Naive thymus-derived CD4-positive, alpha-beta T cell (primary cell): ENCODE data around the gene HEATR1. TPM values are rescaled to one million over a fixed set of nuclear protein-coding genes. Genes with fewer than 3 reads are reported as not detected.
"Not testable (repeated sequence)": the region's sequence is repeated elsewhere in the genome, so short reads cannot be mapped to it uniquely, and the experiment has no call there.

ENCODE experiments used
- ATAC-seq: fragments of 150-1000 bp; cut with Tn5 transposase; 2 replicates; pipeline ENCODE4 v1.10.0; 2021; ENCODE audit warnings: mild to moderate bottlenecking, moderate library complexity
- CTCF ChIA-PET: fragments of 350-600 bp; sonication (Branson Sonifier 250); formaldehyde crosslinking; loops from one replicate; lab custom pipeline; 2021; ENCODE audit warnings: antibody characterized with exemption; lab: Charles Lee
- POLR2A ChIA-PET: fragments of 350-600 bp; sonication (Branson Sonifier 250); formaldehyde crosslinking; loops from one replicate; lab custom pipeline; 2021; ENCODE audit warnings: antibody characterized with exemption, inconsistent platforms; lab: Charles Lee
- DNase-seq, 9 donors: peaks; one replicate each; pipeline versions ENCODE4 v3.0.0 to v3.0.0-alpha.2; 2020 to 2022; ENCODE audit warnings: mixed read lengths in 1 of 9
- H3K27ac ChIP-seq: one replicate; pipeline ENCODE4 v1.7.0; 2013; ENCODE audit warnings: mild to moderate bottlenecking, low read depth, low read length, moderate library complexity
- H3K27me3 ChIP-seq, 2 donors: one replicate each; pipeline ENCODE4 v1.7.0; 2013; ENCODE audit warnings: low read length in 2 of 2, mild to moderate bottlenecking in 2 of 2, moderate library complexity in 2 of 2; ENCODE audit not compliant: control insufficient read depth in 2 of 2, insufficient read depth in 2 of 2
- H3K36me3 ChIP-seq, 3 experiments: 1 replicate in 2 of 3; 2 replicates in 1 of 3; pipeline ENCODE4 v1.7.0; 2013; ENCODE audit warnings: low read length in 3 of 3, mild to moderate bottlenecking in 3 of 3, moderate library complexity in 1 of 3; ENCODE audit not compliant: insufficient read depth in 3 of 3, control insufficient read depth in 2 of 3
- H3K4me1 ChIP-seq, 2 donors: one replicate each; pipeline ENCODE4 v1.7.0; 2013; ENCODE audit warnings: low read length in 2 of 2, mild to moderate bottlenecking in 2 of 2, moderate library complexity in 1 of 2; ENCODE audit not compliant: control insufficient read depth in 2 of 2, insufficient read depth in 2 of 2
- H3K4me3 ChIP-seq: 2 replicates; pipeline ENCODE4 v1.7.0; 2013; ENCODE audit warnings: mild to moderate bottlenecking, low read length
- H3K9me3 ChIP-seq, 3 experiments: 1 replicate in 2 of 3; 2 replicates in 1 of 3; pipeline ENCODE4 v1.7.0; 2013; ENCODE audit warnings: low read length in 3 of 3; ENCODE audit not compliant: control insufficient read depth in 2 of 3
- H3K27ac Mint-ChIP-seq, 9 donors: one replicate each; pipeline ENCODE4 v1.8.0; 2020 to 2022; ENCODE audit warnings: mixed read lengths in 9 of 9, mild to moderate bottlenecking in 8 of 9, moderate library complexity in 5 of 9, inconsistent platforms in 2 of 9
- H3K27me3 Mint-ChIP-seq, 5 donors: one replicate each; pipeline ENCODE4 v1.8.0; 2021 to 2022; ENCODE audit warnings: mixed read lengths in 5 of 5, mild to moderate bottlenecking in 1 of 5
- H3K36me3 Mint-ChIP-seq, 5 donors: one replicate each; pipeline ENCODE4 v1.8.0; 2020 to 2022; ENCODE audit warnings: mixed read lengths in 5 of 5, mild to moderate bottlenecking in 3 of 5, inconsistent platforms in 1 of 5
- H3K4me1 Mint-ChIP-seq, 7 donors: one replicate each; pipeline ENCODE4 v1.8.0; 2020 to 2022; ENCODE audit warnings: mixed read lengths in 7 of 7, mild to moderate bottlenecking in 3 of 7, inconsistent platforms in 1 of 7
- H3K4me3 Mint-ChIP-seq, 10 donors: one replicate each; pipeline ENCODE4 v1.8.0; 2020 to 2022; ENCODE audit warnings: mild to moderate bottlenecking in 10 of 10, mixed read lengths in 10 of 10, moderate library complexity in 6 of 10, inconsistent platforms in 2 of 10
- H3K9me3 Mint-ChIP-seq, 11 donors: one replicate each; pipeline ENCODE4 v1.8.0; 2020 to 2022; ENCODE audit warnings: mixed read lengths in 11 of 11, mild to moderate bottlenecking in 4 of 11, inconsistent platforms in 1 of 11, moderate library complexity in 1 of 11
- intact Hi-C, 2 donors: fragments of 100-400 bp; cut with micrococcal nuclease; formaldehyde crosslinking; loops; one replicate each; pipeline ENCODE4 v1.15.1; 2023
- polyA plus RNA-seq, 2 donors: library from polyadenylated mRNA; unstranded; fragments of 300-500 nt; fragmentation: Illumina TruSeq; gene quantifications; one replicate each; pipeline ENCODE4 v1.2.3, GENCODE V29; 2021
- total RNA-seq, 6 experiments: library from RNA in 5 of 6; stranded (reverse) in 5 of 6; gene quantifications; 1 replicate in 5 of 6; 2 replicates in 1 of 6; pipeline ENCODE4 v1.2.3 and lab custom pipeline; 2021 to 2026

HEATR1 gene
- total and polyA plus RNA-seq, 7 experiments from 2014 or later = 14.2 to 58.7 (median 41.5) TPM

DNA sequence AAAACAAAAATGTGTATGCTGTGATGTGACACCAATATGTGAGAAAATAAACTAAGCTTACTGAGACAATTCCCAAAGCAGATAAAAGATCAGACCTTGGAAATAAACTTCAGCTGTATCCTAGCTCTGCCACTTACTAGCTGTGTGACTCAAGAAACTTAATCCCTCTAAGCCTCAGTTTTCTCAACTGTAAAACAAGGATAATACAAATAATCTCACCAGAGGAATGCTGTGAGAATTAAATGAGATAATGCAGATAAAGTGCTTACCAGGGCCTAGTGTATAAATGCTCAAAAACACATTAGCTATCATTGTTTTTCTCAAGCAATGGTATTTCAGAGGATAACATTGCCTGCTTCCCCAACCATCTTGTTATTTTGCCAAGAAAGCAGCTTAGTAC is 2.1 kb downstream of the HEATR1 start:
- POLR2A ChIA-PET = no interaction called here
- DNase-seq (no peak), ATAC-seq (no peak)
- Histone ChIP-seq H3K36me3 (peaks cover 9 to 35% (median 16%) of the 10 kb centered on the region in 3 experiments), H3K9me3 (no peaks in the 10 kb centered on the region), H3K4me3 (no peak overlapping the region), H3K4me1 (peaks cover 13 to 14% of the 10 kb centered on the region in 2 donors), H3K27me3 (no peaks in the 10 kb centered on the region), H3K27ac (no peak overlapping the region)
- H3K27ac Mint-ChIP-seq = peak overlapping the region in 1 of 9 donors; percentile 95
- peak overlapping the region in 6 of 10 donors; percentile 50 to 98 (median 94) for H3K4me3 Mint-ChIP-seq
- intact Hi-C loops = loop anchor here (5.0 to 10.0 kb wide), 6 partner anchors 85 to 1097 kb away; partner anchors contain the start of genes ACTN2 (in 1 of the 2), B3GALNT2 (in 1 of the 2), GPR137B (in 1 of the 2) and LYST (in 1 of the 2)
- H3K9me3 Mint-ChIP-seq = no peaks in the 10 kb centered on the region
- peaks cover 0 to 5% (median 0%) of the 10 kb centered on the region in 5 donors for H3K27me3 Mint-ChIP-seq
- peaks cover 0 to 23% (median 7%) of the 10 kb centered on the region in 5 donors for H3K36me3 Mint-ChIP-seq
- CTCF ChIA-PET = no interaction called here
- peaks cover 20 to 49% (median 32%) of the 10 kb centered on the region in 7 donors for H3K4me1 Mint-ChIP-seq

DNA sequence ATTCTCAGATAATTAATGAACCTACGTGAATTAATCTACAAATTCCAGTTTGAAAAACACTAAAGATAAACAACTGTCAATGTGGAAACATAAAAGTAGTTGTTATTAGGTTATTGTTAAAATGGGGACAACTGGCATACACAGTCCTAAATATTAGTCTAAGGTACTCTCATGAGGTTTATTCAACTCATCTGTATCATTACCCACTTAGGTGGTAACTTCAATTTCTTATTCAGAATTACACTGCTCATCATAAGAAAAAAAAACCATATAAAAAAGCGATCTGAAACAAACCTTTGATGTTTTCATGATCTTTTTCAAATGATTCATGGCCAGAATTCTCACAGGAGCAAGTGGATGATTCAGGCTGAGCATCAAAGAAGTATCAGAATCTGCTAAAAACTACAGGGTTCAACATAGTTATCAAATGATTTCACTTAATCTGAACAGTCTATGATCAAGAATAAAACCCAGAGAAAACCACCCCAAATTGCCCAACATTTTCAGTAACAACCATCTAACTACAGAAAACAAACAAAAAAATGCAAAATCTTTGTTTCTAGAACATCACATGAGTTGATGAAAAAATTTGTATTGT is 13.7 kb downstream of the HEATR1 start:
- Mint-ChIP-seq H3K36me3 (peaks cover 5 to 55% (median 32%) of the 10 kb centered on the region in 5 donors), H3K27me3 (no peaks in the 10 kb centered on the region), H3K9me3 (no peaks in the 10 kb centered on the region), H3K4me1 (peaks cover 0 to 12% (median 0%) of the 10 kb centered on the region in 7 donors), H3K27ac (no peak overlapping the region), H3K4me3 (no peak overlapping the region)
- ChIA-PET CTCF (no interaction called here), POLR2A (no interaction called here)
- H3K27me3 ChIP-seq = no peaks in the 10 kb centered on the region
- ATAC-seq = no peak
- no peak overlapping the region for H3K27ac ChIP-seq
- no peaks in the 10 kb centered on the region for H3K4me1 ChIP-seq
- H3K9me3 ChIP-seq = no peaks in the 10 kb centered on the region
- no peak for DNase-seq
- H3K4me3 ChIP-seq = no peak overlapping the region
- intact Hi-C loops = no loop called here
- peaks cover 10 to 71% (median 38%) of the 10 kb centered on the region in 3 experiments for H3K36me3 ChIP-seq

DNA sequence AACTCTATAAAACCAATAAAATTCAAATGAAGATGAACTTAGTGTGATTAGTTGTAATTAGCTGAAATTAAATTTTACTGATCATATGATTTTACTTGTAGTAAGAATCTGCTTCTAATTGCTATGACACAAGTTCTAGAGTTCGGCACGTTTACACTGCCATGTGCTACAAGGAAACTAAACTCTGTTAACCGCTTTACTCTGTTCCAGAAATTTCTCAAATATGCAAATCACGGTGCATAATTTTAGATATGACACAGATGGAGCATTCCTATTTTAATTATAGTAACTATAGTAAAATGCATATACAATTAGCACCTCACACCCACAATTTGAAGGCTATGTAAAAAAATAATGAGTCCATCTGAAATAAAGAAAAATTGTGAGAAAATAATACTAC is 14.8 kb downstream of the HEATR1 start:
- ATAC-seq = no peak
- Histone ChIP-seq H3K4me3 (no peak overlapping the region), H3K9me3 (no peaks in the 10 kb centered on the region), H3K36me3 (peaks cover 10 to 74% (median 49%) of the 10 kb centered on the region in 3 experiments), H3K4me1 (no peaks in the 10 kb centered on the region), H3K27ac (no peak overlapping the region), H3K27me3 (no peaks in the 10 kb centered on the region)
- Mint-ChIP-seq H3K27me3 (no peaks in the 10 kb centered on the region), H3K9me3 (no peaks in the 10 kb centered on the region), H3K27ac (no peak overlapping the region), H3K4me1 (peaks cover 0 to 12% (median 0%) of the 10 kb centered on the region in 7 donors), H3K4me3 (no peak overlapping the region), H3K36me3 (peaks cover 10 to 59% (median 29%) of the 10 kb centered on the region in 5 donors)
- CTCF ChIA-PET = no interaction called here
- intact Hi-C loops = loop anchor here in 1 of 2 donors (2.0 kb wide), 1 partner anchor 15 kb away; no protein-coding TSS in a partner anchor
- POLR2A ChIA-PET = no interaction called here
- no peak for DNase-seq

DNA sequence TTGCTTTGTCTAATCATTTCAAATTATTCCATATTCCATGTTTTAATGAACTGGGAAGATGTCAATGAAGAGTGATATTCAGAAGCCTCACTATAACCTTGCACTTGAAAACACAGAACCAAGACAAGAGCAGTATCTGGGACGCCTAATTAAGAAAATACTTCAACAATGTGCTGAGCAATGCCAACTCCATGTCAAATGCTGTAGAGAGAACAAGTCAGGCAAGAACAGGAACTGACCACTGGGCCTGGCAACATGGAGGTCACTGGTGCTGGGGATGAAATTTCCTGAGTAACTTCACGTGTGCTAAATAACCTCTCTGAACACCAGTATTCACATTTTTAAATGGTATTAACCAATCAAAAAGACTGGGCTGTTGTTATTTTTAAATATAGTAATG is 22.8 kb downstream of the HEATR1 start:
- H3K27ac Mint-ChIP-seq = peak overlapping the region in 1 of 9 donors; percentile 3
- H3K9me3 Mint-ChIP-seq = no peaks in the 10 kb centered on the region
- Histone ChIP-seq H3K9me3 (no peaks in the 10 kb centered on the region), H3K36me3 (peaks cover 6 to 64% (median 34%) of the 10 kb centered on the region in 3 experiments), H3K27me3 (no peaks in the 10 kb centered on the region), H3K4me3 (no peak overlapping the region), H3K27ac (no peak overlapping the region), H3K4me1 (no peaks in the 10 kb centered on the region)
- H3K4me3 Mint-ChIP-seq = no peak overlapping the region
- intact Hi-C loops = no loop called here
- no peaks in the 10 kb centered on the region for H3K4me1 Mint-ChIP-seq
- ATAC-seq = no peak
- no peak for DNase-seq
- no peaks in the 10 kb centered on the region for H3K27me3 Mint-ChIP-seq
- ChIA-PET CTCF (interaction anchor here (0.6 kb wide), 1 partner anchor 55 kb away, joined by 4 read pairs; no protein-coding TSS in a partner anchor), POLR2A (interaction anchor here (0.6 kb wide), 1 partner anchor 388 kb away, joined by 3 read pairs; no protein-coding TSS in a partner anchor)
- H3K36me3 Mint-ChIP-seq = peaks cover 7 to 42% (median 30%) of the 10 kb centered on the region in 5 donors

DNA sequence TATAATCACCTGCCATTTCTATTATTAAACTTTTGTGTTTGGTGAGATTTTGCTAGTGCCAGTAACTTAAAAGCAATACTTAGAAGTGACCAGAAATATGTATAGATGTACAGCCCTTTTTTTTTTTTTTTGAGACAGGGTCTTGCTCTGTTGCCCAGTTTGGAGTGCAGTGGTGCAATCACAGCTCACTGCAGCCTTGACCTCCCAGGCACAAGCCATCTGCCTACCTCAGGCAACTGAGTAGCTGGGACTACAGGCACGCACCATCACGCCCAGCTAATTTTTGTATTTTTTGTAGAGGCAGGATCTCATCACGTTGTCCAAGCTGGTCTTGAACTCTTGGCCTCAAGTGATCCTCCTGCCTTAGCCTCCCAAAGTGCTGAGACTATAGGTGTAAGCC is 23.9 kb downstream of the HEATR1 start:
- H3K4me3 Mint-ChIP-seq, H3K27me3 Mint-ChIP-seq, H3K27me3 ChIP-seq, CTCF ChIA-PET, H3K4me1 Mint-ChIP-seq, ATAC-seq, H3K27ac ChIP-seq, H3K4me1 ChIP-seq, intact Hi-C loops, H3K9me3 ChIP-seq, DNase-seq, H3K4me3 ChIP-seq, POLR2A ChIA-PET, H3K9me3 Mint-ChIP-seq: not testable (repeated sequence)
- H3K27ac Mint-ChIP-seq = peak overlapping the region in 1 of 9 donors; percentile 1
- peaks cover 6 to 65% (median 30%) of the 10 kb centered on the region in 3 experiments for H3K36me3 ChIP-seq
- peaks cover 9 to 44% (median 35%) of the 10 kb centered on the region in 5 donors for H3K36me3 Mint-ChIP-seq

DNA sequence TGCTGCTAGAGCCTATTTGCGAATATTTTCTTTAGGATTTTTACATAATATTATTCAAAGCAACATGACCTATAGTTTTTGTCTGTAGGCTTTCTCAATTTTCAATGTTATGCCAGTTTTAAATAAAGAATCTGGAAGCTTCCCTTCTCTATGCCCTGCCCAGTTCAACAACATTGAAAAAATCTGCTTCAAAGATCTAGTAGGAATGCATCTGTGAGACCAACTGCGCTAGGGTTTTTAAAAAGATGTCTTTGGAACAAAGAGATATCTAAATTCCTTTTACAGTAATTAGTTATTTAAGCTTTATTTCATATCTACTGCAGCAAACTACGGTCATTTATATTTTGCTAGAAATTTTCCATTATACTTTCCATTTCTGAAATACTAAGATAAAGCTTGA is 25.7 kb downstream of the HEATR1 start:
- POLR2A ChIA-PET = no interaction called here
- peaks cover 0 to 60% (median 29%) of the 10 kb centered on the region in 3 experiments for H3K36me3 ChIP-seq
- ATAC-seq = no peak

More for the DNA sequence above, 25.7 kb downstream of the HEATR1 start:
- Mint-ChIP-seq H3K27me3 (no peaks in the 10 kb centered on the region), H3K27ac (no peak overlapping the region), H3K4me3 (no peak overlapping the region), H3K9me3 (no peaks in the 10 kb centered on the region), H3K4me1 (peaks cover 0 to 4% (median 0%) of the 10 kb centered on the region in 7 donors), H3K36me3 (peaks cover 4 to 45% (median 37%) of the 10 kb centered on the region in 5 donors)
- Histone ChIP-seq H3K27me3 (no peaks in the 10 kb centered on the region), H3K4me1 (no peaks in the 10 kb centered on the region), H3K9me3 (no peaks in the 10 kb centered on the region), H3K27ac (no peak overlapping the region), H3K4me3 (no peak overlapping the region)
- intact Hi-C loops = no loop called here
- DNase-seq = no peak
- CTCF ChIA-PET = no interaction called here
